GM12878 (cell line): ENCODE measurements around the gene ELK4.

ENCODE experiments used
- CTCF ChIP-seq, 3 experiments: IDR thresholded peaks in 2 of 3; conservative IDR thresholded peaks in 1 of 3; 2 replicates each; pipeline ENCODE4 v1.5.1; 2011; ENCODE audit warnings: low read depth in 3 of 3, low read length in 3 of 3, mild to moderate bottlenecking in 3 of 3, control low read depth in 2 of 3, moderate library complexity in 2 of 3, inconsistent platforms in 1 of 3, mixed read lengths in 1 of 3; ENCODE audit not compliant: control insufficient read depth in 2 of 3, insufficient read depth in 1 of 3; ENCODE audit errors: extremely low read depth in 1 of 3
- PRDM15 ChIP-seq: fragments of 450-650 bp; formaldehyde crosslinking; IDR thresholded peaks from 2 replicates; pipeline ENCODE4 v1.4.0; 2020; ENCODE audit warnings: mild to moderate bottlenecking, moderate library complexity

- TF ChIP-seq CTCF (IDR thresholded peaks at IDR 0.05 in 2 of 3, conservative IDR thresholded peaks at IDR 0.05 in 1 of 3; ENCODE audit: control insufficient read depth in 2 of 3, extremely low read depth in 1 of 3, insufficient read depth in 1 of 3, low read depth in 3 of 3, low read length in 3 of 3) (no peak), PRDM15 (CRISPR knock-in tag) (no peak)
Measured at GRCh38 chr1:205615789-205616188, 16.0 kb downstream of the ELK4 start.
